IMR-90 (cell line): ENCODE data around the gene LHFPL6.

Experiments used
- CTCF ChIP-seq: conservative IDR thresholded peaks from 2 replicates; pipeline ENCODE4 v1.5.1; 2012; ENCODE audit warnings: mild to moderate bottlenecking, low read depth, low read length, improper control_type of control experiment
- RAD21 ChIP-seq: IDR thresholded peaks from 2 replicates; pipeline ENCODE4 v1.6.1; 2012; ENCODE audit warnings: low read length, improper control_type of control experiment

GRCh38 chr13:39577838-39578491 lies 25.0 kb downstream of the LHFPL6 start:
- TF ChIP-seq CTCF (no peak), RAD21 (no peak)
